HEK293 (cell line): Measurements from ENCODE around the gene GPR146.

Experiments used
- CTCF ChIP-seq: fragments of 450-650 bp; formaldehyde crosslinking; IDR thresholded peaks from 2 replicates; pipeline ENCODE4 v1.5.1; 2016; ENCODE audit warnings: missing biosample characterization, missing genetic modification characterization
- SETDB1 ChIP-seq: IDR thresholded peaks from one replicate; pipeline ENCODE4 v1.6.1; 2017; ENCODE audit warnings: mild to moderate bottlenecking, low read length, moderate library complexity, mixed read lengths; ENCODE audit not compliant: insufficient read length
- SP3 ChIP-seq: fragments of 450-650 bp; formaldehyde crosslinking; IDR thresholded peaks from 2 replicates; pipeline ENCODE4 v1.5.1; 2016; ENCODE audit warnings: missing biosample characterization, missing genetic modification characterization
- ZBTB48 ChIP-seq: fragments of 450-650 bp; formaldehyde crosslinking; IDR thresholded peaks from 2 replicates; pipeline ENCODE4 v1.5.1; 2016; ENCODE audit warnings: missing biosample characterization, missing genetic modification characterization
- ZBTB7A ChIP-seq: fragments of 450-650 bp; formaldehyde crosslinking; IDR thresholded peaks from 2 replicates; pipeline ENCODE4 v1.5.1; 2016; ENCODE audit warnings: low read depth, missing biosample characterization, missing genetic modification characterization
- ZBTB8A ChIP-seq: fragments of 450-650 bp; formaldehyde crosslinking; IDR thresholded peaks from 2 replicates; pipeline ENCODE4 v1.5.1; 2016; ENCODE audit warnings: missing biosample characterization, missing genetic modification characterization
- ZNF157 ChIP-seq: fragments of 450-650 bp; formaldehyde crosslinking; IDR thresholded peaks from 2 replicates; pipeline ENCODE4 v1.5.1; 2016; ENCODE audit warnings: missing biosample characterization, missing genetic modification characterization
- ZNF274 ChIP-seq, 2 experiments: fragments of 200-500 bp in 1 of 2; fragments of 450-650 bp in 1 of 2; sonication (Bioruptor generic) in 1 of 2; formaldehyde crosslinking in 1 of 2; IDR thresholded peaks; 2 replicates each; pipeline versions ENCODE4 v1.5.1 to v1.6.1; 2014 to 2016; ENCODE audit warnings: borderline replicate concordance in 1 of 2, inconsistent platforms in 1 of 2, low read length in 1 of 2, missing biosample characterization in 1 of 2, missing genetic modification characterization in 1 of 2
- ZNF544 ChIP-seq: fragments of 450-650 bp; formaldehyde crosslinking; IDR thresholded peaks from 2 replicates; pipeline ENCODE4 v1.5.0; 2017; ENCODE audit warnings: missing biosample characterization, missing genetic modification characterization
- ZNF660 ChIP-seq: fragments of 450-650 bp; IDR thresholded peaks from 2 replicates; pipeline ENCODE4 v1.5.1; 2018; ENCODE audit warnings: missing biosample characterization, mild to moderate bottlenecking, missing genetic modification characterization
- ZNF704 ChIP-seq: fragments of 450-650 bp; formaldehyde crosslinking; IDR thresholded peaks from 2 replicates; pipeline ENCODE4 v1.5.1; 2016; ENCODE audit warnings: missing biosample characterization, missing genetic modification characterization
- ZNF830 ChIP-seq: fragments of 450-650 bp; IDR thresholded peaks from 2 replicates; pipeline ENCODE4 v1.5.0; 2018; ENCODE audit warnings: missing biosample characterization, missing genetic modification characterization, low read depth, mild to moderate bottlenecking, moderate library complexity

- TF ChIP-seq ZNF274 (IDR thresholded peaks at IDR 0.05; ENCODE audit: low read length) = no peak
- TF ChIP-seq ZNF274 (tag by site-specific recombination; IDR thresholded peaks at IDR 0.05; ENCODE audit: borderline replicate concordance) = no peak
- TF ChIP-seq ZBTB48 (tag by site-specific recombination) = no peak
- no peak for TF ChIP-seq SP3 (tag by site-specific recombination)
- no peak for TF ChIP-seq ZNF830 (tag by site-specific recombination)
- TF ChIP-seq ZNF544 (tag by site-specific recombination) = no peak
- TF ChIP-seq ZBTB7A (tag by site-specific recombination) = no peak
- TF ChIP-seq CTCF (tag by site-specific recombination) = no peak
- TF ChIP-seq ZNF704 (tag by site-specific recombination) = no peak
- no peak for TF ChIP-seq ZNF660 (tag by site-specific recombination)
- TF ChIP-seq ZNF157 (tag by site-specific recombination) = no peak
- no peak for TF ChIP-seq ZBTB8A (tag by site-specific recombination)
- TF ChIP-seq SETDB1 = no peak
Observed at GRCh38 chr7:995571-995970, 48.8 kb upstream of the GPR146 start.
